ENCODE results near the gene OR8S1. TPM values are rescaled to one million over a fixed set of nuclear protein-coding genes. Genes with fewer than 3 reads are reported as not detected.

OR8S1 gene
- total RNA-seq, 1 donor from 2014 or later = not detected

- ATAC-seq = no peak
These were observed 32.5 kb downstream of the OR8S1 start for GRCh38 chr12:48557919-48558318.

- ATAC-seq = no peak
These were observed 42.3 kb downstream of the OR8S1 start for GRCh38 chr12:48567731-48568130.

- no peak for ATAC-seq
These were observed 44.5 kb downstream of the OR8S1 start, which contains the start of gene LALBA for GRCh38 chr12:48569946-48570345. TSS of gene LALBA (minus strand) at chr12:48570046. CDS start at chr12:48570020, 26 bp downstream.

- no peak for ATAC-seq
These were observed 46.9 kb downstream of the OR8S1 start for GRCh38 chr12:48572326-48572725.

Other genes starting within 250 kb of the OR8S1 start
- gene ZNF641, start 174.7 kb upstream of the OR8S1 start, total RNA-seq = 6.5 TPM
- not detected for gene ANP32D, start 53.1 kb upstream of the OR8S1 start, total RNA-seq
- gene C12orf54, start 43.1 kb upstream of the OR8S1 start, total RNA-seq = 8.5 TPM
- not detected for gene LALBA, start 44.4 kb downstream of the OR8S1 start, total RNA-seq
- gene KANSL2, start 156.6 kb downstream of the OR8S1 start, total RNA-seq = 23.3 TPM
- 17.9 TPM for gene CCNT1, start 191.1 kb downstream of the OR8S1 start, total RNA-seq

All from esophagus mucosa (tissue), 1 donor.